Measurements from ENCODE around the gene GPR158.
A peak's percentile ranks its signal among the peaks of the same experiment; 100 is the strongest.

The GPR158 gene

GRCh38 chr10:25522946-25523608 lies 348.3 kb downstream of the GPR158 start:
- Histone ChIP-seq H2BK15ac (ENCODE audit: low read length) (no peak overlapping the region), H3K79me1 (ENCODE audit: low read depth, low read length) (no peaks in the 10 kb centered on the region), H3K27me3 (ENCODE audit: control insufficient read depth in 3 of 3, insufficient read depth in 3 of 3, low read depth in 1 of 3, low read length in 3 of 3) (no peaks in the 10 kb centered on the region), H3K4ac (ENCODE audit: low read length) (no peak overlapping the region), H2BK5ac (ENCODE audit: low read length) (no peak overlapping the region), H3K9me3 (replicated peaks in 1 of 2; ENCODE audit: control insufficient read depth in 2 of 2, insufficient read depth in 1 of 2, low read depth in 1 of 2, low read length in 2 of 2) (no peaks in the 10 kb centered on the region), H3K27ac (replicated peaks; ENCODE audit: low read length) (no peak overlapping the region), H3K4me3 (ENCODE audit: low read length in 2 of 2) (no peak overlapping the region), H4K8ac (ENCODE audit: low read depth, low read length) (no peak overlapping the region), H3K14ac (ENCODE audit: low read length) (no peak overlapping the region), H3K4me2 (ENCODE audit: insufficient read depth, low read length, poor library complexity, severe bottlenecking) (no peak overlapping the region), H3K18ac (ENCODE audit: low read length) (no peak overlapping the region), H3K9ac (ENCODE audit: low read depth, low read length, poor library complexity) (no peak overlapping the region), H2AFZ (ENCODE audit: low read length) (no peak overlapping the region), H3K36me3 (replicated peaks in 1 of 2; ENCODE audit: control insufficient read depth in 2 of 2, insufficient read depth in 2 of 2, low read length in 2 of 2) (no peaks in the 10 kb centered on the region), H2BK12ac (ENCODE audit: low read length) (no peak overlapping the region), H3K4me1 (ENCODE audit: control insufficient read depth in 2 of 2, insufficient read depth in 1 of 2, low read depth in 1 of 2, low read length in 2 of 2) (no peaks in the 10 kb centered on the region), H2BK120ac (ENCODE audit: low read depth, low read length) (no peak overlapping the region), H4K91ac (ENCODE audit: low read depth, low read length, poor library complexity) (no peak overlapping the region), H2AK5ac (ENCODE audit: low read depth, low read length) (no peak overlapping the region), H3K23ac (ENCODE audit: low read depth, low read length, poor library complexity) (no peak overlapping the region)
- no CpG with 5 or more reads among the region's 4 CpGs for WGBS, 2 donors (ENCODE audit: extremely low coverage in 2 of 2, insufficient read length in 2 of 2, insufficient replicate concordance in 1 of 2)
- peak; percentile 27 for DNase-seq (ENCODE audit: low spot score)

- Histone ChIP-seq H3K4me1 (ENCODE audit: control insufficient read depth in 2 of 2, insufficient read depth in 1 of 2, low read depth in 1 of 2, low read length in 2 of 2) (no peaks in the 10 kb centered on the region), H3K36me3 (replicated peaks in 1 of 2; ENCODE audit: control insufficient read depth in 2 of 2, insufficient read depth in 2 of 2, low read length in 2 of 2) (no peaks in the 10 kb centered on the region), H2BK15ac (ENCODE audit: low read length) (no peak overlapping the region), H3K4me2 (ENCODE audit: insufficient read depth, low read length, poor library complexity, severe bottlenecking) (no peak overlapping the region), H3K27ac (replicated peaks; ENCODE audit: low read length) (no peak overlapping the region), H3K4me3 (ENCODE audit: low read length in 2 of 2) (no peak overlapping the region), H4K8ac (ENCODE audit: low read depth, low read length) (no peak overlapping the region), H3K9ac (ENCODE audit: low read depth, low read length, poor library complexity) (no peak overlapping the region), H2AK5ac (ENCODE audit: low read depth, low read length) (no peak overlapping the region), H3K23ac (ENCODE audit: low read depth, low read length, poor library complexity) (no peak overlapping the region), H3K18ac (ENCODE audit: low read length) (no peak overlapping the region), H3K9me3 (replicated peaks in 1 of 2; ENCODE audit: control insufficient read depth in 2 of 2, insufficient read depth in 1 of 2, low read depth in 1 of 2, low read length in 2 of 2) (peaks cover 0 to 1% of the 10 kb centered on the region in 2 donors), H3K14ac (ENCODE audit: low read length) (no peak overlapping the region), H3K4ac (ENCODE audit: low read length) (no peak overlapping the region), H2BK5ac (ENCODE audit: low read length) (no peak overlapping the region), H3K27me3 (ENCODE audit: control insufficient read depth in 3 of 3, insufficient read depth in 3 of 3, low read depth in 1 of 3, low read length in 3 of 3) (no peaks in the 10 kb centered on the region), H2BK12ac (ENCODE audit: low read length) (no peak overlapping the region), H4K91ac (ENCODE audit: low read depth, low read length, poor library complexity) (no peak overlapping the region), H3K79me1 (ENCODE audit: low read depth, low read length) (no peaks in the 10 kb centered on the region), H2BK120ac (ENCODE audit: low read depth, low read length) (no peak overlapping the region), H2AFZ (ENCODE audit: low read length) (no peak overlapping the region)
- WGBS, 2 donors (ENCODE audit: extremely low coverage in 2 of 2, insufficient read length in 2 of 2, insufficient replicate concordance in 1 of 2), result no CpG with 5 or more reads among the region's 7 CpGs
- DNase-seq (ENCODE audit: low spot score), result no peak
Observed at GRCh38 chr10:25530306-25530705, 355.5 kb downstream of the GPR158 start.

GRCh38 chr10:25531457-25532061 lies 356.8 kb downstream of the GPR158 start:
- Histone ChIP-seq H3K27ac (replicated peaks; ENCODE audit: low read length) (no peak overlapping the region), H2AK5ac (ENCODE audit: low read depth, low read length) (no peak overlapping the region), H3K4me3 (ENCODE audit: low read length in 2 of 2) (no peak overlapping the region), H3K79me1 (ENCODE audit: low read depth, low read length) (no peaks in the 10 kb centered on the region), H2AFZ (ENCODE audit: low read length) (no peak overlapping the region), H4K91ac (ENCODE audit: low read depth, low read length, poor library complexity) (no peak overlapping the region), H3K4me1 (ENCODE audit: control insufficient read depth in 2 of 2, insufficient read depth in 1 of 2, low read depth in 1 of 2, low read length in 2 of 2) (no peaks in the 10 kb centered on the region), H2BK120ac (ENCODE audit: low read depth, low read length) (no peak overlapping the region), H2BK15ac (ENCODE audit: low read length) (no peak overlapping the region), H4K8ac (ENCODE audit: low read depth, low read length) (no peak overlapping the region), H3K36me3 (replicated peaks in 1 of 2; ENCODE audit: control insufficient read depth in 2 of 2, insufficient read depth in 2 of 2, low read length in 2 of 2) (no peaks in the 10 kb centered on the region), H3K9me3 (replicated peaks in 1 of 2; ENCODE audit: control insufficient read depth in 2 of 2, insufficient read depth in 1 of 2, low read depth in 1 of 2, low read length in 2 of 2) (peaks cover 0 to 2% of the 10 kb centered on the region in 2 donors), H3K4ac (ENCODE audit: low read length) (no peak overlapping the region), H3K9ac (ENCODE audit: low read depth, low read length, poor library complexity) (no peak overlapping the region), H3K14ac (ENCODE audit: low read length) (no peak overlapping the region), H3K4me2 (ENCODE audit: insufficient read depth, low read length, poor library complexity, severe bottlenecking) (no peak overlapping the region), H2BK12ac (ENCODE audit: low read length) (no peak overlapping the region), H2BK5ac (ENCODE audit: low read length) (no peak overlapping the region), H3K27me3 (ENCODE audit: control insufficient read depth in 3 of 3, insufficient read depth in 3 of 3, low read depth in 1 of 3, low read length in 3 of 3) (no peaks in the 10 kb centered on the region), H3K23ac (ENCODE audit: low read depth, low read length, poor library complexity) (no peak overlapping the region), H3K18ac (ENCODE audit: low read length) (no peak overlapping the region)
- no CpG with 5 or more reads among the region's 5 CpGs for WGBS, 2 donors (ENCODE audit: extremely low coverage in 2 of 2, insufficient read length in 2 of 2, insufficient replicate concordance in 1 of 2)
- DNase-seq (ENCODE audit: low spot score), result no peak

GRCh38 chr10:25532213-25532612 lies 357.4 kb downstream of the GPR158 start:
- Histone ChIP-seq H3K4me3 (ENCODE audit: low read length in 2 of 2) (no peak overlapping the region), H3K27ac (replicated peaks; ENCODE audit: low read length) (no peak overlapping the region), H4K8ac (ENCODE audit: low read depth, low read length) (no peak overlapping the region), H3K9ac (ENCODE audit: low read depth, low read length, poor library complexity) (no peak overlapping the region), H3K18ac (ENCODE audit: low read length) (no peak overlapping the region), H3K27me3 (ENCODE audit: control insufficient read depth in 3 of 3, insufficient read depth in 3 of 3, low read depth in 1 of 3, low read length in 3 of 3) (no peaks in the 10 kb centered on the region), H2BK12ac (ENCODE audit: low read length) (no peak overlapping the region), H3K36me3 (replicated peaks in 1 of 2; ENCODE audit: control insufficient read depth in 2 of 2, insufficient read depth in 2 of 2, low read length in 2 of 2) (no peaks in the 10 kb centered on the region), H4K91ac (ENCODE audit: low read depth, low read length, poor library complexity) (no peak overlapping the region), H2BK5ac (ENCODE audit: low read length) (no peak overlapping the region), H2AFZ (ENCODE audit: low read length) (no peak overlapping the region), H2AK5ac (ENCODE audit: low read depth, low read length) (no peak overlapping the region), H3K23ac (ENCODE audit: low read depth, low read length, poor library complexity) (no peak overlapping the region), H2BK15ac (ENCODE audit: low read length) (no peak overlapping the region), H3K4me1 (ENCODE audit: control insufficient read depth in 2 of 2, insufficient read depth in 1 of 2, low read depth in 1 of 2, low read length in 2 of 2) (no peaks in the 10 kb centered on the region), H3K14ac (ENCODE audit: low read length) (no peak overlapping the region), H2BK120ac (ENCODE audit: low read depth, low read length) (no peak overlapping the region), H3K4me2 (ENCODE audit: insufficient read depth, low read length, poor library complexity, severe bottlenecking) (no peak overlapping the region), H3K9me3 (replicated peaks in 1 of 2; ENCODE audit: control insufficient read depth in 2 of 2, insufficient read depth in 1 of 2, low read depth in 1 of 2, low read length in 2 of 2) (peaks cover 0 to 2% of the 10 kb centered on the region in 2 donors), H3K4ac (ENCODE audit: low read length) (no peak overlapping the region), H3K79me1 (ENCODE audit: low read depth, low read length) (no peaks in the 10 kb centered on the region)
- no CpG with 5 or more reads among the region's 3 CpGs for WGBS, 2 donors (ENCODE audit: extremely low coverage in 2 of 2, insufficient read length in 2 of 2, insufficient replicate concordance in 1 of 2)
- DNase-seq (ENCODE audit: low spot score), result no peak
